NCI-H345 treated with DMSO at 0.1 percent for 48 hours (cell line): ENCODE results near the gene SH3PXD2A.

ENCODE experiments used
- DNase-seq: peaks from one replicate; lab custom pipeline; 2025; ENCODE audit not compliant: unreplicated experiment; lab: John Stamatoyannopoulos, UW

The SH3PXD2A gene

GRCh38 chr10:103654925-103655324 lies 200.5 kb downstream of the SH3PXD2A start:
- no peak for DNase-seq

GRCh38 chr10:103653581-103654037 lies 201.8 kb downstream of the SH3PXD2A start:
- peak; percentile 78 for DNase-seq

- peak; percentile 51 for DNase-seq
These were observed 202.6 kb downstream of the SH3PXD2A start for GRCh38 chr10:103652599-103653281.

GRCh38 chr10:103651783-103652476 lies 203.4 kb downstream of the SH3PXD2A start:
- DNase-seq, result no peak

- DNase-seq, result no peak
These were observed 204.0 kb downstream of the SH3PXD2A start for GRCh38 chr10:103651333-103651732.

GRCh38 chr10:103649654-103650423 lies 205.5 kb downstream of the SH3PXD2A start:
- peak; percentile 23 for DNase-seq

GRCh38 chr10:103648636-103649532 lies 206.5 kb downstream of the SH3PXD2A start:
- no peak for DNase-seq

GRCh38 chr10:103648251-103648635 lies 207.1 kb downstream of the SH3PXD2A start:
- no peak for DNase-seq

- DNase-seq, result no peak
These were observed 209.1 kb downstream of the SH3PXD2A start for GRCh38 chr10:103646304-103646703.

- no peak for DNase-seq
These were observed 210.0 kb downstream of the SH3PXD2A start for GRCh38 chr10:103645141-103646054.

- DNase-seq, result no peak
These were observed 212.0 kb downstream of the SH3PXD2A start for GRCh38 chr10:103643381-103643780.

GRCh38 chr10:103641326-103641725 lies 214.1 kb downstream of the SH3PXD2A start:
- DNase-seq, result no peak

- DNase-seq, result no peak
These were observed 214.8 kb downstream of the SH3PXD2A start for GRCh38 chr10:103640436-103641181.

GRCh38 chr10:103638948-103639347 lies 216.4 kb downstream of the SH3PXD2A start:
- DNase-seq, result no peak

GRCh38 chr10:103637927-103638557 lies 217.3 kb downstream of the SH3PXD2A start:
- DNase-seq, result no peak

GRCh38 chr10:103637011-103637410 lies 218.4 kb downstream of the SH3PXD2A start:
- no peak for DNase-seq

- DNase-seq, result no peak
These were observed 218.9 kb downstream of the SH3PXD2A start for GRCh38 chr10:103636492-103636891.

- no peak for DNase-seq
These were observed 219.8 kb downstream of the SH3PXD2A start for GRCh38 chr10:103635580-103635979.

- no peak for DNase-seq
These were observed 221.5 kb downstream of the SH3PXD2A start for GRCh38 chr10:103633846-103634245.
